Endothelial cell of umbilical vein (primary cell): ENCODE data around the gene LXN. TPM values are rescaled to one million over a fixed set of nuclear protein-coding genes. Genes with fewer than 3 reads are reported as not detected.

ENCODE experiments used
- BruUV-seq: library from RNA; stranded (reverse); fragments of 400-500 nt; replicated peaks from 2 replicates; lab custom pipeline; 2021; lab: Mats Ljungman, UMichigan
- CTCF ChIA-PET: fragments of 300-600, 350-600 bp; sonication (Branson Sonifier 250); formaldehyde crosslinking; loops from one replicate; lab custom pipeline; 2021; ENCODE audit warnings: antibody characterized with exemption, inconsistent platforms; lab: Charles Lee
- POLR2A ChIA-PET: fragments of 300-600, 350-600 bp; sonication (Branson Sonifier 250); formaldehyde crosslinking; loops from one replicate; lab custom pipeline; 2021; ENCODE audit warnings: antibody characterized with exemption, inconsistent platforms; lab: Charles Lee
- DNase-seq: peaks from one replicate; pipeline ENCODE4 v3.0.0-alpha.2; 2011; ENCODE audit warnings: low read depth, low spot score
- FAIRE-seq: peaks from 2 replicates; lab custom pipeline; 2011; peaks lifted over from hg19 to GRCh38; lab: Jason Lieb, UNC
- H2AFZ ChIP-seq: 2 replicates; pipeline ENCODE4 v1.6.0; 2012; ENCODE audit warnings: low read depth, low read length, control low read depth, inconsistent platforms
- H3K27ac ChIP-seq: 2 replicates; pipeline ENCODE4 v1.5.1; 2011; ENCODE audit warnings: low read depth, mild to moderate bottlenecking, control low read depth, low read length, moderate library complexity; ENCODE audit not compliant: insufficient read depth
- H3K27me3 ChIP-seq, 2 experiments: 2 replicates each; pipeline versions ENCODE4 v1.6.0 to v1.6.1; 2011; ENCODE audit warnings: low read length in 2 of 2, mixed read lengths in 1 of 2; ENCODE audit not compliant: control insufficient read depth in 2 of 2, insufficient read depth in 2 of 2
- H3K36me3 ChIP-seq, 2 experiments: 2 replicates in 1 of 2; 3 replicates in 1 of 2; pipeline ENCODE4 v1.5.1; 2011; ENCODE audit warnings: low read length in 2 of 2, mild to moderate bottlenecking in 1 of 2, moderate library complexity in 1 of 2; ENCODE audit not compliant: control insufficient read depth in 2 of 2, insufficient read depth in 2 of 2; ENCODE audit errors: extremely low read depth in 1 of 2
- H3K4me1 ChIP-seq: 3 replicates; pipeline ENCODE4 v1.5.1; 2011; ENCODE audit warnings: mild to moderate bottlenecking, low read length; ENCODE audit not compliant: control insufficient read depth, insufficient read depth; ENCODE audit errors: extremely low read depth
- H3K4me2 ChIP-seq: 2 replicates; pipeline ENCODE4 v1.6.1; 2011; ENCODE audit warnings: low read length, control low read depth, mixed read lengths; ENCODE audit not compliant: insufficient read depth
- H3K4me3 ChIP-seq, 3 experiments: fragments of 200-600 bp in 1 of 3; sonication (generic), shearing (Covaris generic) in 1 of 3; replicated peaks in 1 of 3; 2 replicates each; pipeline ENCODE4 v1.5.1; 2011 to 2016; ENCODE audit warnings: control low read depth in 3 of 3, low read length in 3 of 3, mild to moderate bottlenecking in 2 of 3, inconsistent platforms in 1 of 3, low read depth in 1 of 3, moderate library complexity in 1 of 3; ENCODE audit not compliant: insufficient read depth in 1 of 3
- H3K79me2 ChIP-seq: 2 replicates; pipeline ENCODE4 v1.6.0; 2012; ENCODE audit warnings: low read length, inconsistent platforms; ENCODE audit not compliant: control insufficient read depth, insufficient read depth
- H3K9ac ChIP-seq: replicated peaks from 2 replicates; pipeline ENCODE3; 2011; ENCODE audit warnings: low read length, control low read depth; ENCODE audit not compliant: insufficient read depth; ENCODE audit errors: extremely low read depth
- H3K9me1 ChIP-seq: replicated peaks from 3 replicates; pipeline ENCODE4 v1.6.0; 2011; ENCODE audit warnings: mild to moderate bottlenecking, low read length; ENCODE audit not compliant: control insufficient read depth, insufficient read depth; ENCODE audit errors: extremely low read depth
- H3K9me3 ChIP-seq: replicated peaks from 2 replicates; pipeline ENCODE4 v1.5.1; 2012; ENCODE audit warnings: low read length, inconsistent platforms; ENCODE audit not compliant: control insufficient read depth, insufficient read depth
- H4K20me1 ChIP-seq: replicated peaks from 2 replicates; pipeline ENCODE3; 2011; ENCODE audit warnings: mild to moderate bottlenecking, low read length; ENCODE audit not compliant: control insufficient read depth, insufficient read depth; ENCODE audit errors: extremely low read depth
- CTCF ChIP-seq, 2 donors: IDR thresholded peaks; 1 replicate in 1 of 2; 2 replicates in 1 of 2; pipeline ENCODE4 v1.5.1; 2011; ENCODE audit warnings: low read length in 2 of 2, mild to moderate bottlenecking in 2 of 2, moderate library complexity in 2 of 2, control low read depth in 1 of 2, inconsistent platforms in 1 of 2, low read depth in 1 of 2; ENCODE audit not compliant: insufficient read depth in 1 of 2; ENCODE audit errors: extremely low read depth in 1 of 2
- EZH2 ChIP-seq: IDR thresholded peaks from 2 replicates; pipeline ENCODE4 v1.6.1; 2012; ENCODE audit warnings: borderline replicate concordance, low read depth, mild to moderate bottlenecking, moderate library complexity, low read length, inconsistent platforms; ENCODE audit not compliant: severe bottlenecking
- FOS ChIP-seq: IDR thresholded peaks from 2 replicates; pipeline ENCODE4 v1.6.1; 2011; ENCODE audit warnings: mild to moderate bottlenecking, low read length, moderate library complexity, borderline replicate concordance; ENCODE audit not compliant: insufficient read depth
- GATA2 ChIP-seq: IDR thresholded peaks from 2 replicates; pipeline ENCODE4 v1.7.0; 2011; ENCODE audit warnings: low read depth, mild to moderate bottlenecking, moderate library complexity, mixed read lengths, low read length; ENCODE audit not compliant: insufficient read length, insufficient read depth
- JUN ChIP-seq: IDR thresholded peaks from 2 replicates; pipeline ENCODE4 v1.6.1; 2011; ENCODE audit warnings: borderline replicate concordance, low read depth; ENCODE audit not compliant: insufficient read length, insufficient read depth
- MAX ChIP-seq: IDR thresholded peaks from 2 replicates; pipeline ENCODE4 v1.6.1; 2011; ENCODE audit not compliant: insufficient read depth, insufficient read length
- MYC ChIP-seq: IDR thresholded peaks from one replicate; pipeline ENCODE4 v1.6.1; 2011; ENCODE audit warnings: mild to moderate bottlenecking, low read depth, low read length
- POLR2A ChIP-seq: IDR thresholded peaks from 2 replicates; pipeline ENCODE4 v1.6.1; 2012; ENCODE audit warnings: low read depth, mild to moderate bottlenecking, control low read depth, low read length
- POLR2AphosphoS5 ChIP-seq: IDR thresholded peaks from 2 replicates; pipeline ENCODE4 v1.6.1; 2012; ENCODE audit warnings: low read depth, mild to moderate bottlenecking, control low read depth, low read length, moderate library complexity; ENCODE audit not compliant: insufficient read depth
- dilution Hi-C: fragments of 300-500 bp; cut with MboI; formaldehyde crosslinking; loops from one replicate; pipeline ENCODE4 v1.15.0; 2019; ENCODE audit warnings: low sequenced_read_pairs; ENCODE audit not compliant: extremely low pct_ligation_motif_present
- intact Hi-C: fragments of 100-400 bp; cut with micrococcal nuclease; formaldehyde crosslinking; loops from one replicate; pipeline ENCODE4 v1.10.0; 2022
- polyA plus RNA-seq, 4 experiments: library from polyadenylated mRNA; depleted of rRNA in 3 of 4; stranded (reverse) in 3 of 4; unstranded in 1 of 4; fragments of >200 nt; gene quantifications; 2 replicates each; pipeline versions ENCODE4 v1.2.1 to v1.2.3, GENCODE V29; 2011 to 2012; ENCODE audit warnings: missing spikeins in 1 of 4
- total RNA-seq: library from RNA; stranded (reverse); gene quantifications from 2 replicates; pipeline ENCODE4 v1.2.3, GENCODE V29; 2021

LXN gene
- total and polyA plus RNA-seq, 2 donors (not counting 3 experiments of a cell fraction or from before 2014, with no cell fraction given) = 56.9 to 118 TPM

DNA sequence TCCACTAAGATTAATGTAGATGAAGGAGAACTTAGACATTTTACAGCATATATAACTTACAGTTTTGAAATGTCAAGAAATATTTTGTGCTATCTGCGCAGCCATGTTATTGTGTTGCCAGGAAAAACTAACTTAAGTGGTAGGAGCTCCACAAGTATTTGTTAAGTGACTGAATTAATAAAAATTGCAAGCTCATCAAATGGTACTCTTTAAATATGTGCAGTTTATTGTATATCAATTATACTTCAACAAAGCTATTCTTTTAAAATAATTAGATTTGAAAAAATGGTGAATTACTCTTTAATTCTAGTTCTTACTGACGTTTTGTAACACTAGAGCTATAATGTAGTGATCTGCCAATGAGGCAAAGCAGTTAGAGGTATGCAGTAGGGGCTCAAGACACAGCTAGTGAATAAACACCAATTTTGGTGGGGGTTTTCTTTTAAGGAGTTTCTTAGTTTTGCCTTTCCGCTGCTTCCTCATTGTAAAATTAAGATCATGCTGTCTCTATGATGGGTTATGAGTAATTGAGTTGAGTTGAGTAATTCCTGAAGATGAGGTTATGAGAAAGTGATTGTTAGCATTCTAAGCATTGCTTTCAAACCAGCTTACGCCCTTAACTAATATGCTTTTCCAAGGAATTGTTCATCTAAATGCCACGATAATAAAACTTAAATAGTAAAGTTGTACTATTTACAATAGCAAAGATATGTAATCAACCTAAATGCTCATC, 10.9 kb upstream of the LXN start:
- TF ChIP-seq EZH2 (no peak), POLR2AphosphoS5 (no peak)
- peaks cover 17% of the 10 kb centered on the region for H3K4me1 ChIP-seq
- DNase-seq (no peak), FAIRE-seq (no peak)
- intact Hi-C loops = no loop called here
- no peaks in the 10 kb centered on the region for H3K9me3 ChIP-seq
- H3K27me3 ChIP-seq = no peaks in the 10 kb centered on the region
- H3K4me3 ChIP-seq = no peak overlapping the region
- H3K4me2 ChIP-seq = no peak overlapping the region
- ChIA-PET CTCF (interaction anchor here (1.1 to 1.3 kb wide), 2 partner anchors 11 to 44 kb away, joined by 4 read pairs; partner anchors contain the start of gene LXN), POLR2A (interaction anchor here (0.5 kb wide), 1 partner anchor 47 kb away, joined by 13 read pairs; no protein-coding TSS in a partner anchor)
- no peaks in the 10 kb centered on the region for H3K79me2 ChIP-seq
- dilution Hi-C loops = no loop called here
- BruUV-seq = no TSS peak
- no peak overlapping the region for H3K27ac ChIP-seq
- no peak overlapping the region for H2AFZ ChIP-seq
- no peaks in the 10 kb centered on the region for H4K20me1 ChIP-seq
- H3K36me3 ChIP-seq = peaks cover 0 to 6% of the 10 kb centered on the region in 2 experiments
- H3K9me1 ChIP-seq = no peaks in the 10 kb centered on the region
- H3K9ac ChIP-seq = no peak overlapping the region

DNA sequence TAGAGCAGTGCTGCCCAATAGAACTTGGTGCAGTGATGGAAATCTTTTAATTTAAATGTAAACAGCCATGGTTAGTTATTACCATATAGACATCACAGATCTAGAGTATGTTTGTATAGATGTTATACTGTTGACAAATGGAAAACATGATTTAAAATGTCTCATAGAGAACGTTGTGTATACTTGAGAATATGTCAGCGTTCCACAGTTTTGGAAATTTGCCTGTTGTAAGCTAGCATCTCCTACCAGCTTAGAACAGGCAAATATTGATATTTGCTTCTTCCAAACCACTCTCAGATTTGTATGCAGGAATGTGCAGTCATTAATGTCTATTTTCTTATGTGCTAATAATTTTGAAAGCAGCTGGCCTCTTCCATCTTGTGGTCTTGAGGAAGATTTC, 8.4 kb upstream of the LXN start:
- H3K79me2 ChIP-seq = no peaks in the 10 kb centered on the region
- H3K4me2 ChIP-seq = no peak overlapping the region
- dilution Hi-C loops (no loop called here), intact Hi-C loops (no loop called here)
- H3K9me3 ChIP-seq = no peaks in the 10 kb centered on the region
- H3K9ac ChIP-seq = no peak overlapping the region
- H3K4me3 ChIP-seq = no peak overlapping the region
- peaks cover 0 to 6% of the 10 kb centered on the region in 2 experiments for H3K36me3 ChIP-seq
- H3K27me3 ChIP-seq = no peaks in the 10 kb centered on the region
- BruUV-seq = no TSS peak
- no peaks in the 10 kb centered on the region for H4K20me1 ChIP-seq
- no peak for FAIRE-seq
- H3K27ac ChIP-seq = no peak overlapping the region
- TF ChIP-seq JUN = no peak
- TF ChIP-seq FOS = no peak
- no peak for TF ChIP-seq MAX
- TF ChIP-seq GATA2 = no peak
- TF ChIP-seq MYC = no peak
- TF ChIP-seq POLR2AphosphoS5 = no peak
- TF ChIP-seq POLR2A = no peak
- TF ChIP-seq CTCF (IDR thresholded peaks at IDR 0.05; ENCODE audit: extremely low read depth in 1 of 2, insufficient read depth in 1 of 2, low read depth in 1 of 2, low read length in 2 of 2) = no peak
- TF ChIP-seq EZH2 = no peak
- peaks cover 17% of the 10 kb centered on the region for H3K4me1 ChIP-seq
- no peaks in the 10 kb centered on the region for H3K9me1 ChIP-seq
- POLR2A ChIA-PET = no interaction called here
- no peak for DNase-seq
- H2AFZ ChIP-seq = no peak overlapping the region
- CTCF ChIA-PET = interaction anchor here (6.8 kb wide), 1 partner anchor 7 kb away, joined by 28 read pairs; no protein-coding TSS in a partner anchor
